Mammary epithelial cell (primary cell): ENCODE data around the gene FIGN.

ENCODE experiments used
- CTCF ChIP-seq, 2 donors: IDR thresholded peaks in 1 of 2; conservative IDR thresholded peaks in 1 of 2; 2 replicates each; pipeline ENCODE4 v1.5.1; 2011 to 2012; ENCODE audit warnings: inconsistent platforms in 2 of 2, low read length in 2 of 2, mild to moderate bottlenecking in 2 of 2, control low read depth in 1 of 2, low read depth in 1 of 2; ENCODE audit not compliant: insufficient read depth in 1 of 2; ENCODE audit errors: extremely low read depth in 1 of 2
- EZH2 ChIP-seq: IDR thresholded peaks from 2 replicates; pipeline ENCODE4 v1.6.1; 2012; ENCODE audit warnings: low read length, inconsistent platforms, borderline replicate concordance

GRCh38 chr2:163774862-163775261, 39.1 kb upstream of the FIGN start:
- TF ChIP-seq CTCF (conservative IDR thresholded peaks at IDR 0.05 in 1 of 2, IDR thresholded peaks at IDR 0.05 in 1 of 2; ENCODE audit: extremely low read depth in 1 of 2, insufficient read depth in 1 of 2, low read depth in 1 of 2, low read length in 2 of 2): no peak
- no peak for TF ChIP-seq EZH2
